ENCODE data around the gene UBLCP1. TPM values are rescaled to one million over a fixed set of nuclear protein-coding genes. Genes with fewer than 3 reads are reported as not detected.

UBLCP1 gene
- total RNA-seq, 1 experiment from 2014 or later, result 32.9 TPM

DNA sequence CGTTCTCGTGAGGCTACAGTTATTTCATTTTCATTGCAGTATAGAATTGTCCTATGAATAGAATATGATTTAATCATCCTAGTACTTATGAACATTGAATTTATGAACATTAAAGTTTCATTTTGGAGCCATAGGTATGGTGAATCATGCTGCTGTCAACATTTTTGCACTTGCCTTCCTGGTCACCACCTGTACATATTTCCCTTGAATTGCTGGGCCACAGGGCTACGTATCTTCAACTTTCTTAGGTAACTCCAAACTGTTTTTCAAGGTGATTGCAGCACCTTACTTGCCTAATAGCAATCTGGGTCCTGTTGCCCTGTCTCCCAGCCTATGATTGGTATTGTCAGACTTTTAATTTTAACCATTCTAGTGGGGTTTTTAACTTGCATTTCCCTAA lies 47.2 kb upstream of the UBLCP1 start:
- Histone ChIP-seq H3K9ac (ENCODE audit: low read length) (no peak overlapping the region), H3K4me3 (replicated peaks in 1 of 2; ENCODE audit: low read depth in 1 of 2, low read length in 2 of 2) (no peak overlapping the region), H3K79me2 (ENCODE audit: insufficient read depth, low read length) (no peaks in the 10 kb centered on the region), H3K4me2 (ENCODE audit: low read length) (no peak overlapping the region), H3K4me1 (ENCODE audit: control insufficient read depth in 1 of 2, insufficient read depth in 2 of 2, low read length in 2 of 2) (peaks cover 3 to 15% of the 10 kb centered on the region in 2 experiments; a peak in 3 of 4 replicates), H3K9me3 (ENCODE audit: control insufficient read depth in 1 of 2, insufficient read depth in 1 of 2, low read depth in 1 of 2, low read length in 2 of 2) (no peaks in the 10 kb centered on the region), H3K27me3 (ENCODE audit: insufficient read depth, low read length) (no peaks in the 10 kb centered on the region), H3K36me3 (ENCODE audit: control insufficient read depth in 1 of 2, insufficient read depth in 2 of 2, low read length in 2 of 2) (no peaks in the 10 kb centered on the region), H3K27ac (ENCODE audit: low read depth, low read length) (no peak overlapping the region), H4K20me1 (ENCODE audit: insufficient read depth) (no peaks in the 10 kb centered on the region), H2AFZ (ENCODE audit: low read depth, low read length, poor library complexity, severe bottlenecking) (no peak overlapping the region), H3K9me2 (ENCODE audit: insufficient read depth) (no peaks in the 10 kb centered on the region)
- TF ChIP-seq CBX3 (IDR thresholded peaks at IDR 0.05; ENCODE audit: low read depth) (no peak), ATF3 (IDR thresholded peaks at IDR 0.05) (no peak), SIN3A (IDR thresholded peaks at IDR 0.05; ENCODE audit: low read depth) (no peak), FOSL1 (IDR thresholded peaks at IDR 0.05; ENCODE audit: low read depth) (no peak), ZFX (IDR thresholded peaks at IDR 0.05) (no peak), MAX (IDR thresholded peaks at IDR 0.05) (no peak), ELF1 (IDR thresholded peaks at IDR 0.05; ENCODE audit: borderline replicate concordance, low read depth) (no peak)
- ATAC-seq (no peak), DNase-seq (ENCODE audit: low read depth, low spot score) (no peak)
- RAD21 ChIA-PET (ENCODE audit: low non-redundant PET in 1 of 2, low total read pairs in 2 of 2, uncharacterized antibody in 2 of 2, unreplicated experiment in 2 of 2), result no interaction called here
- intact Hi-C loops (cut with micrococcal nuclease), result no loop called here
- POLR2A ChIA-PET, result no interaction called here
- no TSS peak for BruUV-seq (replicated peaks)
- CTCF ChIA-PET, result interaction anchor here (1.3 kb wide), 1 partner anchor 10 kb away, joined by 3 read pairs; no protein-coding TSS in a partner anchor

DNA sequence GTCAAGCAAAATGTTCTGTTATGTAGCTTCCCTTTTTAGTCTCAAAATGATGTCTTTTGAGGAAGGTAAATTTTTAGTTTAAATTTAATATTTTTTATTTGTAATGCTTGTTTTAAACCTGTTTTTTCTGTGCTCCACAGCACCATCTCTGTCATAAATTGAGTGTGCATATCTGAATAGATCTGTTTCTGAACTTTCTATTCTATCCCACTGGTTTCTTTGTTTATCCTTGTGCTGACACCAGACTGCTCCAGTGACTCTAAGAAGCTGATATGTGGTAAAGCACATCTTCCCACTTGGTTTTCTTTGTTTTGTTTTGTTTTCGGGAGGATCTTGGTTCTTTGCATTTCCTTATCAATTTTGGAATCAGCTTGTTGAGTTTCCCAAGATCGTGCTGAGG lies 46.6 kb upstream of the UBLCP1 start:
- peaks cover 3 to 14% of the 10 kb centered on the region in 2 experiments; a peak in 3 of 4 replicates for H3K4me1 ChIP-seq (ENCODE audit: control insufficient read depth in 1 of 2, insufficient read depth in 2 of 2, low read length in 2 of 2)
- H3K9me2 ChIP-seq (ENCODE audit: insufficient read depth), result no peaks in the 10 kb centered on the region
- POLR2A ChIA-PET, result interaction anchor here (0.7 kb wide), 1 partner anchor 110 kb away, joined by 3 read pairs; no protein-coding TSS in a partner anchor
- DNase-seq (ENCODE audit: low read depth, low spot score), result no peak
- RAD21 ChIA-PET (ENCODE audit: low non-redundant PET in 1 of 2, low total read pairs in 2 of 2, uncharacterized antibody in 2 of 2, unreplicated experiment in 2 of 2), result no interaction called here
- H3K36me3 ChIP-seq (ENCODE audit: control insufficient read depth in 1 of 2, insufficient read depth in 2 of 2, low read length in 2 of 2), result no peaks in the 10 kb centered on the region
- no peaks in the 10 kb centered on the region for H3K9me3 ChIP-seq (ENCODE audit: control insufficient read depth in 1 of 2, insufficient read depth in 1 of 2, low read depth in 1 of 2, low read length in 2 of 2)
- no peak overlapping the region for H3K9ac ChIP-seq (ENCODE audit: low read length)
- no peak overlapping the region for H2AFZ ChIP-seq (ENCODE audit: low read depth, low read length, poor library complexity, severe bottlenecking)
- no TSS peak for BruUV-seq (replicated peaks)
- H3K27ac ChIP-seq (ENCODE audit: low read depth, low read length), result no peak overlapping the region
- no peaks in the 10 kb centered on the region for H3K79me2 ChIP-seq (ENCODE audit: insufficient read depth, low read length)
- ATAC-seq, result no peak
- H3K4me2 ChIP-seq (ENCODE audit: low read length), result no peak overlapping the region
- H3K27me3 ChIP-seq (ENCODE audit: insufficient read depth, low read length), result no peaks in the 10 kb centered on the region
- no peak overlapping the region for H3K4me3 ChIP-seq (replicated peaks in 1 of 2; ENCODE audit: low read depth in 1 of 2, low read length in 2 of 2)
- TF ChIP-seq CBX3 (IDR thresholded peaks at IDR 0.05; ENCODE audit: low read depth) (no peak), POLR2A (IDR thresholded peaks at IDR 0.05; ENCODE audit: borderline replicate concordance, extremely low read depth, insufficient read depth, insufficient read length) (no peak), CEBPB (IDR thresholded peaks at IDR 0.05; ENCODE audit: low read depth) (no peak), SRF (IDR thresholded peaks at IDR 0.05; ENCODE audit: low read depth) (no peak), MAX (IDR thresholded peaks at IDR 0.05) (no peak), YY1 (IDR thresholded peaks at IDR 0.05; ENCODE audit: extremely low read depth, insufficient replicate concordance, low read depth, low read length) (no peak), FOSL1 (IDR thresholded peaks at IDR 0.05; ENCODE audit: low read depth) (no peak), EGR1 (IDR thresholded peaks at IDR 0.05; ENCODE audit: low read depth) (no peak), REST (IDR thresholded peaks at IDR 0.05; ENCODE audit: low read depth) (no peak), ELF1 (IDR thresholded peaks at IDR 0.05; ENCODE audit: borderline replicate concordance, low read depth) (no peak), ZFX (IDR thresholded peaks at IDR 0.05) (no peak), TCF7L2 (IDR thresholded peaks at IDR 0.05; ENCODE audit: borderline replicate concordance, extremely low read depth, insufficient read depth, insufficient read length) (no peak), EZH2phosphoT487 (IDR thresholded peaks at IDR 0.05; ENCODE audit: borderline replicate concordance) (no peak), SP1 (IDR thresholded peaks at IDR 0.05; ENCODE audit: low read depth) (no peak)
- CTCF ChIA-PET, result interaction anchor here (1.3 kb wide), 1 partner anchor 9 kb away, joined by 3 read pairs; no protein-coding TSS in a partner anchor
- H4K20me1 ChIP-seq (ENCODE audit: insufficient read depth), result no peaks in the 10 kb centered on the region
- intact Hi-C loops (cut with micrococcal nuclease), result no loop called here

Measured in HCT116 (cell line).